ENCODE results near the gene MSS51.

MSS51 gene

DNA sequence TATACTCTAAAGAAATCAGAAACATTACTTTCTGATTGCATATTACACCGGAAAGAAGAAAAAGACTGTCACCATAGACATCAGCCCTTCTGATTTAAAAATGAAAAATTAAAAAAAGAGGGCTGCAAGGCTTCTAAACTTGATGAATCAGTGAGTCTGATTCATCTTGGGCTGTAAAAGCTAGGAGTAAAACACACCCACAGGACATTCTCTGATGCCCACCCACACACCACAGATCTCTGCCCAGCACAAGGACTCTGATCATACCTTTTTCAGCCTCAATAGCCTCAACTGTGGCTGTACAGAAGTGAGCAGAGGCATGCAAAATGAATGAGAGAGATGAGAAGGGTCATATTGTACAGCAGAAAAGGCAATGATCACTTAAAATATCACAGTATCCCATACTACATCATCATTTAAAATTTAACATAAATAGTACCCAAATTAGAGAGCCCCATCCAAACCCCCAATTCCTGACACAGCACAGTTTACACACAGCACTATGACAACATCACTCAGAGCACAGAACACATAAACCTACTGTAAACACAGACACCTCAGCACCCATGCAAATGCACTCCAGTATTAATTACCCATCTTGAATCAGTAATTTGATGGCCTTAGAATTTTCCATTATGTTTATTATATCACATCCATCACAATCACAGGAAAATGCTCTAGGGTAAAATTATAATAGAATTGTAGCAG is 6.4 kb upstream of the MSS51 start:
- no peak for TF ChIP-seq POLR2A (IDR thresholded peaks at IDR 0.05; ENCODE audit: low read depth, low read length)
- peak; percentile 97 for FAIRE-seq
- peak; percentile 35 for DNase-seq (ENCODE audit: insufficient read length, low spot score)

- DNase-seq (ENCODE audit: insufficient read length, low spot score) (no peak), FAIRE-seq (peak; percentile 55)
- no peak for TF ChIP-seq POLR2A (IDR thresholded peaks at IDR 0.05; ENCODE audit: low read depth, low read length)
Observed at GRCh38 chr10:73439055-73439454, 5.7 kb upstream of the MSS51 start.

GRCh38 chr10:73432646-73433537 is 469 bp downstream of the MSS51 start:
- no peak for TF ChIP-seq POLR2A (IDR thresholded peaks at IDR 0.05; ENCODE audit: low read depth, low read length)
- FAIRE-seq (peak; percentile 30), DNase-seq (ENCODE audit: insufficient read length, low spot score) (no peak)

- DNase-seq (ENCODE audit: insufficient read length, low spot score), result no peak
- TF ChIP-seq POLR2A (IDR thresholded peaks at IDR 0.05; ENCODE audit: low read depth, low read length), result no peak
- FAIRE-seq, result no peak
Observed at GRCh38 chr10:73426318-73426717, 7.0 kb downstream of the MSS51 start.

GRCh38 chr10:73424478-73424877 is 8.9 kb downstream of the MSS51 start:
- no peak for TF ChIP-seq POLR2A (IDR thresholded peaks at IDR 0.05; ENCODE audit: low read depth, low read length)
- no peak for FAIRE-seq

DNA sequence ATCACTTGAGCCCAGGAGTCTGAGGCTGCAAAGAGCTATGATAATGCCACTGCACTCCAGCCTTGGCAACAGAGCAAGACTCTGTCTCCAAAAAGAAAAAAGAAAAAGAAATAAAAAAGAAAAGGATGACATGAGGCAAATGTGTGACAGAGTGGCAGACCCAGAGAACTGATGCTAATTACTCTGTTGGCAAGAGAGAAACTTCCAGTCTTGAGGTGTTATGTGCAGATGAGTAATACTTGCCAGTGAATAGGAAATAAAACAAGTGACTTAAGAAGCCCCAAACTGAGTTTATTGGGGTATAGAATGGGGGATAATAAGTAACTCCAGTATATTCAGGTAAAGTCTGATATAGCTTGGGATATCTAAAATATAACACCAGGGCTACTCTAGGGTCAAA is 10.1 kb downstream of the MSS51 start:
- TF ChIP-seq POLR2A (IDR thresholded peaks at IDR 0.05; ENCODE audit: low read depth, low read length), result no peak
- no peak for FAIRE-seq

More at GRCh38 chr10:73424478-73424877, 8.9 kb downstream of the MSS51 start:
- no peak for DNase-seq (ENCODE audit: insufficient read length, low spot score)

DNA sequence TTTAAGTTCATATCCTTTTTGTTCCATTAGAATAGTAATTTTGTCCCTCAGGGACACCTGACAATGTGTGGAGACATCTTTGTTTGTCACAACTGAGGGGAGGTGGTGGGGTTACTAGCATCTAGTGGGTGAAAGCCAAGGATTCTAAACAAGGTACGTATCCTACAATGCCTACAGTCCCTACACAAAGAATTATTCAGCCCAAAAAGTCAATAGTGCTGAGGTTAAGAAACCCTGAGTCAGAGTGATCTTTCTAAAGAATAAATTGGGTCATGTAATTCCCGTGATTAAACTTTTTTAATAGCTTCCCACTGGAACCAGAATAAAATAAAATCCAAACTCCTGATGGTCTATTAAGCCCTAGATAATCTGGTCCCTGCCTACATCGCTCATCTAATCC is 16.8 kb downstream of the MSS51 start:
- TF ChIP-seq POLR2A (IDR thresholded peaks at IDR 0.05; ENCODE audit: low read depth, low read length), result no peak
- DNase-seq (ENCODE audit: insufficient read length, low spot score) (no peak), FAIRE-seq (no peak)

More for the DNA sequence above, 10.1 kb downstream of the MSS51 start:
- DNase-seq (ENCODE audit: insufficient read length, low spot score), result no peak

DNA sequence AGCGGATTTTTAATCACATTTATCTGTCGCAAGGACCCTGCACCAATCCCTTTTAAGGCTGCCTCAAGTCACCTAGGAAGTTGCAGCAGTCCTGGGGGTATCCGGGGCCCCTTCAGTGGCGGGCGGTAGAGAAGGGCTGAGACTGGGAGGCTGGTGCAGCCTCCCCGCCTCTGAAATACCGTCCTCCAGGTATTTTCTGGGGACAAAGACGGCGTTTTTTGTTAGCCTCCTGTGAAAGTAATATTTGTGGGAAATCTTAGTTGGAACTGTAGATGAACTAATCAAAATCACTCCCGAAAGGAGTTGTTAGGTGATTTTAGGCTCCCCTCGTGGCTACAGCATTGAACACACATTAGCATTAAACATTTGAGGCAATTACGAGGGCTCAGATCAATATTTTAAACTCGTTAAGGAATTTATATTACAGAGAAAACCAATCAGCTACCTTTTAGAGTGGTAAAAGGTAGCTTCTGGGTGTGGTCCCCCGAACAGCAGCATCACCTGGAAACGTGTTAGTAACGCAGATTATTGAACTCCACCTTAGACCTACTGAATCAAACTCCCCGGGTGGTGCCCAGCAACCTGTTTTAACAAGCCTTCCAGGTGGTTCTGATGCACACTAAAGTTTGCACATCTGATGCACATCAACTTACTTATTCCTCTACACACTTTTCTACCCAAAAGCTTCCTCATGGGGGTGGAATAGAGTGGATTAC is 19.0 kb downstream of the MSS51 start:
- no peak for DNase-seq (ENCODE audit: insufficient read length, low spot score)

DNA sequence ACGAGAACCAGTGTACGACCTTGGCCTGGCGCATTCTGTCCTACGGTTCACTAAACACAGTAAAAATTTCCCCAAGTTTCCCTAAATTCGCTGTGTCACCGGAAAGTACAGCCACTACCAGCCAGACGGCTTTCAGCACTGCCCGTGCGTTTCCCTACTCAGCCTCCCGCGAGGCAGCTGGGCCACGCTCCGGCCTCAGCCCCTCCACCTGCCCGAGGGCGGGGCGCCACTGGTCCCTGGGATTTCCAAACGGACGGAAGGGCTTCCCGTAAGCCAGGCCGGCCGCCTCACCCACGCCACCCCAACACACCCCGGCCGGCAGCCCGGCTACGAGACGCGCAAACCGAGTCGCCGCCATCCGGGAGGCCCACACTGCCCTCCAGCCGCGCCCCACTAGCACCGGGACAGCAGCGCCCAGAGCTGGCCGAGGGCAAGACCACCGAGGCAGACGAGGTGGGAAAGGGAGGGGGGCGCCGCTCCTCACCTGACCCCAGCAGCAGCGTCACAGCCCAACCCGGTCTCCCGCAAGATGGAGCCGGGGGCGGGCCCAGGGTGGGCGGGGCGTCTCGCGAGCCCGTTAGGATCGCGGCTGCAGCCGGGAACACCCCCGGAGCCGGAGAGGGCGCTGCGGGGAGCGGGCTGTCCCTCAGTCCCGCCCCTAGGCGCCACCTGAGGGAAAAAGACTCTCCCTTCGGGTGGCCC is 19.7 kb downstream of the MSS51 start, which contains the start of gene ANXA7:
Gene ANXA7, minus strand, starts transcription at position 531 of the 702 bp plus-strand sequence. CDS start 13,202 bp downstream, outside the sequence.
- peak; percentile 76 for TF ChIP-seq POLR2A (IDR thresholded peaks at IDR 0.05; ENCODE audit: low read depth, low read length)
- FAIRE-seq, result no peak
- DNase-seq (ENCODE audit: insufficient read length, low spot score), result peak; percentile 96

More for the DNA sequence above, 19.0 kb downstream of the MSS51 start:
- no peak for FAIRE-seq
- TF ChIP-seq POLR2A (IDR thresholded peaks at IDR 0.05; ENCODE audit: low read depth, low read length), result no peak

GRCh38 chr10:73413108-73413527 is 20.2 kb downstream of the MSS51 start:
- FAIRE-seq, result no peak
- TF ChIP-seq POLR2A (IDR thresholded peaks at IDR 0.05; ENCODE audit: low read depth, low read length), result no peak
- peak; percentile 36 for DNase-seq (ENCODE audit: insufficient read length, low spot score)

DNA sequence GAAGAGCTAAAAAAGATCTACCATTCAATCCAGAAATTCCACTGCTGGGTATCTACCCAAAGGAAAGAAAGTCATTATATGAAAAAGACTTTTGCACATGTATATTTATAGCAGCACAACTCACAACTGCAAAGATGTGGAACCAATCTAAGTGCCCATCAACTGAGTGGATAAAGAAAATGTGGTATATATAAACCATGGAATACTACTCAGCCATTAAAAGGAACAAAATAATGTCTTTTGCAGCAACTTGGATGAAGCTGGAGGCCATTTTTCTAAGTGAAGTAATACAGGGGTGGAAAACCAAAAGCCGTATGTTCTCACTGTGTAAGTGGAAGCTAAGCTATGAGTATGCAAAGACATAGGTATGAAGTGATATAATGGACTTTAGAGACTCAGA is 22.5 kb downstream of the MSS51 start:
- DNase-seq (ENCODE audit: insufficient read length, low spot score), result no peak
- FAIRE-seq, result no peak

DNA sequence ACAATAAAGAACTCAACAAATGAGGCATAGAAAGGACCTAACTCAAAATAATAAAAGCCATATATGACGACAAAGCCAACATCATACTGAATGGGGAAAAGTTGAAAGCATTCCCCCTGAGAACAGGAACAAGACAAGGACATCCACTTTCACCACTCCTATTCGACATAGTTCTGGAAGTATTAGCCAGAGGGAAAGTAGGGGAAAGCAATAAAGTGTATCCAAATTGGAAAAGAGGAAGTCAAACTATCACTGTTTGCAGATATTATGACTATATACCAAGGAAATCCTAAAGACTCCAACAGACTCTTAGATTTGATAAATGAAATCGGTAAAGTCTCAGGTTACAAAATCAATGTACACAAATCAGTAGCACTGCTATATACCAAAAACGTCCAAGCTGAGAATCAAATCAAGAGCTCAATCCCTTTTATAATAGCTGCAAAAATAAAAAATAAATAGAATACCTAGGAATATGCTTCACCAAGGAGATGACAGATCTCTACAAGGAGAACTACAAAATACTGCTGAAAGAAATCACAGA is 24.3 kb downstream of the MSS51 start:
- DNase-seq (ENCODE audit: insufficient read length, low spot score) (no peak), FAIRE-seq (peak; percentile 33)
- TF ChIP-seq POLR2A (IDR thresholded peaks at IDR 0.05; ENCODE audit: low read depth, low read length), result no peak

More for the DNA sequence above, 22.5 kb downstream of the MSS51 start:
- no peak for TF ChIP-seq POLR2A (IDR thresholded peaks at IDR 0.05; ENCODE audit: low read depth, low read length)

DNA sequence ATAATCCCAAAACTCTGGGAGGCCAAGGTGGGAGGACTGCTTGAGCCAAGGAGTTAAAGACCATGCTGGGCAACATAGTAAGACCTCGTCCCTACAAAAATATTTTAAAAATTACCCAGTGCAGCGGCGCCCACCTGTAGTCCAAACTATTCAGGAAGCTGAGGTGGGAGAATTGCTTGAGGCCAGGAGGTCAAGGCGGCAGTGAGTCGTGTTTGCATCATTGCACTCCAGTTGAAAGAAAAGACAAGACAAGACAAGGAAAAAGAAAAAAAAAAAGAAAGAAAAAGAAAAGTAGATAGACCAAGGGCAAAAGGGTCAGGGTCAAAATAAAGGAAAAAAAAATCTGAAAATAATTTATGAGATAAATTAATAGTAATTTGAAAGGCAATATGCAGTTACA is 25.3 kb downstream of the MSS51 start:
- FAIRE-seq, result peak; percentile 78
- TF ChIP-seq POLR2A (IDR thresholded peaks at IDR 0.05; ENCODE audit: low read depth, low read length), result no peak
- no peak for DNase-seq (ENCODE audit: insufficient read length, low spot score)

All from H54 (cell line).